Stimulated activated CD4-positive, alpha-beta T cell treated with anti-CD3 and anti-CD28 coated beads, Interleukin-15, amount 100 ng/mL, for 24 hours (primary cell): ENCODE results near the gene SPG11.
A peak's percentile ranks its signal among the peaks of the same experiment; 100 is the strongest.
"Not testable (repeated sequence)": the region's sequence is repeated elsewhere in the genome, so short reads cannot be mapped to it uniquely, and the experiment has no call there.

Experiments used
- DNase-seq: peaks from one replicate; pipeline ENCODE4 v3.0.0-alpha.2; 2020

Gene SPG11

DNA sequence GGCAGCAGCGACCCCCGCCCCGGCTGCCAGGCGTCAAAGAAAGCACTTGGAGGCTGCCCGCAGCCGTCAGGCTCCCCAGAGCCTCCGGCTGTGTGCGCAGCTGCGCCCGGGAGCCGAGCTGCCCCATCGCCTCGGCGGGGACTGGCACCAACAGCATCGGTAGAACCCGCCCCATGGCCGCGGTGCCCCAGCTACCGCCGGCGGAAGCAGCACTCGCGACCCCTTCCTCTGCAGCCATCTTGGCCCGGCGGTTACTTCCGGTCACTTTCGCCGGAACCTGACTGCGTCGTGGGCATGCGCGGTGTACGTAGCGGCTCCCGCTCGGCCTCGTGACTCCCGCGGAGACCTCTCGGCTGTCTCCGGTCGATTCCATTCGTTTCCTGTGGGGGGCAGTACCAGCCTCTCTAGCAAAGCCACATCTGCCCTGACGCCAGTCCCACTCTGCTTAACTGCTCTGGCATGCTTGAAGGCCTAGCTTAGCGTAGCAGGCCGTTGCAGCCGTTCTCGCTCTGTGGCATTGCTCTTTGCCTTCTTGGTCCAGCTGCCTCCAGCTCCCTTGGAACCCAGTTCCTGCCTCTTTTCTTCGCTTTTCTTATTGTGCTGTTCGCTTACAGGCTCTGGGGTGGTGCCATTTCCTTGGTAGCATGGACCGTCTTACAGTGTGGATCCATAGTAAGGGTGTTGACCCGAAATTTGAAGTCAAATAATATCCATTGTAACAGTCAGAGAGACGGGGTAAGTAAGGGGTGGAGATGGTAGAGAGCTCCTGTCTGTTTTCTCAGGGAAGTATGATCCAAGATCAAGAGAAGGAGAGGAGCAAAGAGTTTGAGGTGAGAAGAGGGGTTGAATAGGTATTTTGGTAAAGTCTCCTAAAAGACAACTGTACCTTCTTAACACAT, at the start of gene SPG11:
Gene SPG11, minus strand, starts transcription at position 253 of the 899 bp plus-strand sequence. Its CDS starts 15 bp downstream, at position 238.
- peak; percentile 98 for DNase-seq

DNA sequence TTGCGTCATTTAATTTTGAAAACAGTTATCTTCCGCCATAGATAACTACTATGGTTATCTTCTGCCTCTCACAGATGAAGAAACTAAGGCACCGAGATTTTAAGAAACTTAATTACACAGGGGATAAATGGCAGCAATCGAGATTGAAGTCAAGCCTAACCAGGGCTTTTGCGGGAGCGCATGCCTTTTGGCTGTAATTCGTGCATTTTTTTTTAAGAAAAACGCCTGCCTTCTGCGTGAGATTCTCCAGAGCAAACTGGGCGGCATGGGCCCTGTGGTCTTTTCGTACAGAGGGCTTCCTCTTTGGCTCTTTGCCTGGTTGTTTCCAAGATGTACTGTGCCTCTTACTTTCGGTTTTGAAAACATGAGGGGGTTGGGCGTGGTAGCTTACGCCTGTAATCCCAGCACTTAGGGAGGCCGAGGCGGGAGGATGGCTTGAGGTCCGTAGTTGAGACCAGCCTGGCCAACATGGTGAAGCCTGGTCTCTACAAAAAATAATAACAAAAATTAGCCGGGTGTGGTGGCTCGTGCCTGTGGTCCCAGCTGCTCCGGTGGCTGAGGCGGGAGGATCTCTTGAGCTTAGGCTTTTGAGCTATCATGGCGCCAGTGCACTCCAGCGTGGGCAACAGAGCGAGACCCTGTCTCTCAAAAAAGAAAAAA, 49.0 kb upstream of the SPG11 start:
- peak; percentile 77 for DNase-seq

- peak; percentile 72 for DNase-seq
Observed at GRCh38 chr15:44711743-44712345, 48.4 kb upstream of the SPG11 start.

GRCh38 chr15:44711096-44711742, 47.8 kb upstream of the SPG11 start, which contains the start of the genes B2M and PATL2:
Gene B2M, plus strand, starts transcription at chr15:44711517. Its CDS starts 30 bp downstream, at chr15:44711547.
Gene PATL2, minus strand, starts transcription at chr15:44711323. Its CDS starts 34,833 bp downstream, at chr15:44676490.
- DNase-seq, result peak; percentile 95

DNA sequence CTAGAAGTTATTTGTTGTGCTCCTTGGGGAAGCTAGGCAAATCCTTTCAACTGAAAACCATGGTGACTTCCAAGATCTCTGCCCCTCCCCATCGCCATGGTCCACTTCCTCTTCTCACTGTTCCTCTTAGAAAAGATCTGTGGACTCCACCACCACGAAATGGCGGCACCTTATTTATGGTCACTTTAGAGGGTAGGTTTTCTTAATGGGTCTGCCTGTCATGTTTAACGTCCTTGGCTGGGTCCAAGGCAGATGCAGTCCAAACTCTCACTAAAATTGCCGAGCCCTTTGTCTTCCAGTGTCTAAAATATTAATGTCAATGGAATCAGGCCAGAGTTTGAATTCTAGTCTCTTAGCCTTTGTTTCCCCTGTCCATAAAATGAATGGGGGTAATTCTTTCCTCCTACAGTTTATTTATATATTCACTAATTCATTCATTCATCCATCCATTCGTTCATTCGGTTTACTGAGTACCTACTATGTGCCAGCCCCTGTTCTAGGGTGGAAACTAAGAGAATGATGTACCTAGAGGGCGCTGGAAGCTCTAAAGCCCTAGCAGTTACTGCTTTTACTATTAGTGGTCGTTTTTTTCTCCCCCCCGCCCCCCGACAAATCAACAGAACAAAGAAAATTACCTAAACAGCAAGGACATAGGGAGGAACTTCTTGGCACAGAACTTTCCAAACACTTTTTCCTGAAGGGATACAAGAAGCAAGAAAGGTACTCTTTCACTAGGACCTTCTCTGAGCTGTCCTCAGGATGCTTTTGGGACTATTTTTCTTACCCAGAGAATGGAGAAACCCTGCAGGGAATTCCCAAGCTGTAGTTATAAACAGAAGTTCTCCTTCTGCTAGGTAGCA, 47.0 kb upstream of the SPG11 start:
- peak; percentile 60 for DNase-seq

- no peak for DNase-seq
Observed at GRCh38 chr15:44706946-44707636, 43.6 kb upstream of the SPG11 start.

DNA sequence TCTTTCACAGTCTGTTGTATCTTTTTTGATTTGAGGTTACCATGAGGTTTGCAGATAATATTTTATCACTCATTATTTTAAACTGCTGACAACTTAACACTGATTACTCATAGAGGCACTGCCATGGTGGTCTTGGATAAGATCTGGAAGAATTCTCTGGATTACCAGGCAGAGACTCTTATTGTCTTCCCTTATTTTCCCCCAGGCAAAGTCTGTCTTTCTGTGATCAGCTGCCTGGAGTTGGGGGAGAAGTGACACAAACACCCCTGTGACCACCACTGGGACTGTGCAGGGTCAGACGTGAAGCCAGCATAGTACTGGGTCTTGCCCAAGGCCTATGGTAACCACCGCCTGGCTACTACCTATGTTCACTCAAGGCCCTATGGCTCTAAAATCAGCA, 42.9 kb upstream of the SPG11 start:
- DNase-seq, result no peak

GRCh38 chr15:44705986-44706385, 42.5 kb upstream of the SPG11 start:
- DNase-seq, result no peak

GRCh38 chr15:44700676-44701075, 37.2 kb upstream of the SPG11 start:
- not testable (repeated sequence) for DNase-seq

DNA sequence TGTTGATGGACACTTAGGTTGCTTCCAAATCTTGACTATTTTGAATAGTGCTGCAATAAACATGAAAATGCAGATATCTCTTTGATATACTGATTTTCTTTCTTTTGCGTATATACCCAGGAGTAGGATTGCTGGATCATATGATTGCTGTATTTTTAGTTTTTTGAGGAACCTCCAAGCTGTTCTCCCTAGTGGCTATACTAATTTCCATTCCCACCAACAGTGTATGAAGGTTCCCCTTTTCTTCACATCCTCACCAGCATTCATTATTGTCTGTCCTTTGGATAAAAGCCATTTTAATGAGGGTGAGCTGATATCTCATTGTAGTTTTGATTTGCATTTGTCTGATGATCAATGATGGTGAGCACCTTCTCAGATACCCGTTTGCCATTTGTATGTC, 35.2 kb upstream of the SPG11 start:
- DNase-seq, result no peak

- no peak for DNase-seq
Observed at GRCh38 chr15:44697014-44697413, 33.6 kb upstream of the SPG11 start.

- DNase-seq, result no peak
Observed at GRCh38 chr15:44695294-44695693, 31.8 kb upstream of the SPG11 start.

- no peak for DNase-seq
Observed at GRCh38 chr15:44694416-44694815, 31.0 kb upstream of the SPG11 start.

DNA sequence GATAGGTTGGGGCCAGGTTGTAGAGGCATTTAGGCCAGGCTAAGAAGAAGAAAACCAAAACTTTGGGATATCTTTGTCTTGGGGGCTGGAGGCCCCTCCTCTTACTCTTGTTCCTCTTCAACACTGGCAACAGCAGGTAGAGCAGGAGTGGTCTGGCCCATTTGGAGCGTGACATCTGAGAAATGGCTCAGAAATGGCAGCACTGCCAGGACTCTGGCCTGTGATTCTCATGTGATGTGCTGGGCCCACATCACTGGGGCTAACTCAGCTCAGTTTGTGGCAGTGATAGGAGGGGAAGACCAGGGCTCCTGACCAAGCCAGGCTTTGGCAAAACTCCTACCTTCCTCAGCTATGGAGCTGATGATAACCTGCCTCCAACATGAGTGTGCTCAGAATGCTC, 29.2 kb upstream of the SPG11 start:
- no peak for DNase-seq

DNA sequence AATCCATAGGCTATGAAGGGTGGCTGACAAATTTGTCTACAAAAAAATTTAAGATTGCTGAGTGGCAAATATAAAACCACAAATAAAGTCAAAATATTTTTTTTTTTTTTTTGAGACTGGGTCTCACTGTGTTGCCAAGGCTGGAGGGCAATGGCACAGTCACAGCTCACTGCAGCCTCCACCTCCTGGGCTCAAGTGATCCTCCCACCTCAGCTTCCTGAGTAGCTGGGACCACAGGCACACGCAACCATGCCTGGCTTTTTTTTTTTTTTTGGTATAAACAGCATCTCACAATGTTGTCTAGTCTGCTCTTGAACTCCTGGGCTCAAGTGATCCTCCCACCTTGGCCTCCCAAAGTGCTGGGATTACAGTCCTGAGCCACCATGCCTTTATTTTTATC, 26.8 kb upstream of the SPG11 start:
- not testable (repeated sequence) for DNase-seq

GRCh38 chr15:44689318-44689717, 25.9 kb upstream of the SPG11 start:
- not testable (repeated sequence) for DNase-seq

DNA sequence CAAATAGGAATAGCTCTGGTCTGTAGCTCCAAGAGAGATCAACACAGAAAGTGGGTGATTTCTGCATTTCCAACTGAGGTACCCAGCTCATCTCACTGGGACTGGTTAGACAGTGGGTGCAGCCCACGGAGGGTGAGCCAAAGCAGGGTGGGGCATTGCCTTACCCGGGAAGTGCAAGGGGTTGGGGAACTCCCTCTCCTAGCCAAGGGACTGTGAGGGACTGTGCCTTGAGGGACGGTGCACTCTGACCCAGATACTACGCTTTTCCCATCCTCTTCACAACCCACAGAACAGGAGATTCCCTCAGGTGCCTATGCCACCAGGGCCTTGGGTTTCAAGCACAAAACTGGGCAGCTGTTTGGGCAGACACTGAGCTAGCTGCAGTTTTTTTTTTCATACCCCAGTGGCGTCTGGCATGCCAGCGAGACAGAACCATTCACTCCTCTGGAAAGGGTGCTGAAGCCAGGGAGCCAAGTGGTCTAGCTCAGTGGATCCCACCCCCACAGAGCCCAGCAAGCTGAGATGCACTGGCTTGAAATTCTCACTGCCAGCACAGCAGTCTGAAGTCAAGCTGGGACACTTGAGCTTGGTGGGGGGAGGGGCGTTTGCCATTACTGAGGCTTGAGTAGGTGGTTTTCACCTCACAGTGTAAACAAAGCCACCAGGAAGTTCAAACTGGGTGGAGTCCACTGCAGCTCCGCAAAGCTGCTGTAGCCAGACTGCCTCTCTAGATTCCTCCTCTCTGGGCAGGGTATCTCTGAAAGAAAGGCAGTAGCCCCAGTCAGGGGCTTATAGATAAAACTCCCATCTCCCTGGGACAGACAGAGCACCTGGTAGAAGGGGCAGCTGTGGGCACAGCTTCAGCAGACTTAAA, 19.6 kb upstream of the SPG11 start:
- DNase-seq, result peak; percentile 80

DNA sequence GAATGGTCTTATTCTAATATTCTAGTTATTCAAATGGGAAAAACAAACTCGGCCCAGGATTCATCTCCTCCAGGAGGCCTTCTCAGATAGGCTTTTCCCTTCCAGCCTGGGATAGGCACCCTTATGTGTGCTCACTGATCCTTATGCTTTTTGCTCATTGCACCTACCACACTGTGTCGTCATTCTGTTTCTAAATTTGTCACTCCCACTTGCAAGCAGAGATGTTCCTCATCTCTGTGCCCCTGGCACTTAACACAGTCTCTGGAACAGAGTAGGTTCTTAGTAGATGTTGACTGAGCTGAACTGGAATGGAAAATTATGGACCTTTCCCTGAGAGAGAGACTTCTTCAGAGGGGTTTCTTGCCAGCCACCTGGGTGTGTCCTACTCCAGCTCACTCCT, 18.7 kb upstream of the SPG11 start:
- no peak for DNase-seq

DNA sequence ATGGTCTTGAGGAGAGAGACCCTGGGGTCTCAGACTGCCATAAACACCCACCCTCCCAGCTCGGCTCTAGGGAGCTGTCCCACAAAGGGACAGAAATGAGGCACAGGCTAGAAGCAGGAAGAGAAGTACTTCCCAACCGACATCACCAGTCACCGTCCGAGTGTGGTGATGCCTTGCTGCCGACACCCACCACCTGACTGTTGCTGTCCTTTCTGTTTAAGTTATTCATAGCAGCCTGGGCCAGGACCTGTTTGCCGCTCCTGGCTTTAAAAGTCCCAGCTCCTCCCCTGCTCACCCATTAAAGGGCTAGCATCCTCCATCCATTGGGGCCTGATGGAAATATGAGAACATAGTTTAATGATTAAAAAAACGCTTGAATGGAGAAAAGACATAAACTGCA, 13.2 kb upstream of the SPG11 start:
- peak; percentile 58 for DNase-seq

DNA sequence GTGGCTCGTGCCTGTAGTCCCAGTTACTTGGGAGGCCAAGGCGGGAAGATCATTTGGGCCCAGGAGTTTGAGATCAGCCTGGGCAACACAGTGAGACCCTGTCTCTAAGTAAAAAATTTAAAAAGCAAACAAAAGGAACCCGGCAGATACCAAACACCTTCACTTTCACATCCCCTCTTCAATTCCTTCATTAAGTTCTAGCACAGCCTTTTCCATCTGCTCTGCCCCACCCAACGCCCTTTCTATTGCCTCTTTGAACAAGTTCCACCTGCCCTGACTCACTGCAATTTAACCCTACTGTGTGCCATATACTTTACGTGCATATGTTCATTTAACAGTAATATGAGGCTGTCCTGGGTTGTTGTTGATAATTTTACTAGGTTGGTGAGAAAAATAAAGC, 12.4 kb upstream of the SPG11 start:
- DNase-seq, result no peak
